HCT116 (cell line): Measurements from ENCODE around the gene NOD1. TPM values are rescaled to one million over a fixed set of nuclear protein-coding genes. Genes with fewer than 3 reads are reported as not detected.

Experiments used
- ATAC-seq: fragments of 200-7000 bp; cut with Tn5 transposase; 2 replicates; pipeline ENCODE4 v1.9.1; 2020; ENCODE audit warnings: mild to moderate bottlenecking, moderate library complexity
- BruUV-seq: library from RNA; stranded (reverse); fragments of 400-500 nt; replicated peaks from 2 replicates; lab custom pipeline; 2021; lab: Mats Ljungman, UMichigan
- CTCF ChIA-PET: fragments of 300-600 bp; sonication (Branson Sonifier 250); formaldehyde crosslinking; loops from one replicate; lab custom pipeline; 2021; ENCODE audit warnings: antibody characterized with exemption; lab: Charles Lee
- POLR2A ChIA-PET: fragments of 300-600, 350-600 bp; sonication (Branson Sonifier 250); formaldehyde crosslinking; loops from one replicate; lab custom pipeline; 2021; ENCODE audit warnings: antibody characterized with exemption; lab: Charles Lee
- RAD21 ChIA-PET, 2 experiments: fragments of 300-600 bp; sonication (Branson Sonifier 250); formaldehyde crosslinking; loops; one replicate each; lab custom pipeline; 2023; ENCODE audit warnings: low total read pairs in 2 of 2; ENCODE audit not compliant: uncharacterized antibody in 2 of 2, unreplicated experiment in 2 of 2, low non-redundant PET in 1 of 2; lab: Charles Lee
- DNase-seq: peaks from one replicate; pipeline ENCODE4 v3.0.0-alpha.2; 2010; ENCODE audit warnings: low read depth, low spot score
- H2AFZ ChIP-seq: fragments of 200-600 bp; shearing (Covaris generic), sonication (generic); 2 replicates; pipeline ENCODE4 v1.6.1; 2017; ENCODE audit warnings: low read depth, mixed run types, mixed read lengths, antibody characterized with exemption, low read length; ENCODE audit not compliant: poor library complexity, severe bottlenecking
- H3K27ac ChIP-seq: 2 replicates; pipeline ENCODE4 v1.5.1; 2012; ENCODE audit warnings: low read depth, low read length
- H3K27me3 ChIP-seq: fragments of 200-600 bp; sonication (generic); 2 replicates; pipeline ENCODE4 v1.6.1; 2016; ENCODE audit warnings: mixed run types, low read length, mixed read lengths; ENCODE audit not compliant: insufficient read depth
- H3K36me3 ChIP-seq, 2 experiments: fragments of 200-500 bp in 1 of 2; fragments of 200-600 bp in 1 of 2; sonication (Bioruptor generic) in 1 of 2; sonication (generic) in 1 of 2; 2 replicates each; pipeline versions ENCODE4 v1.5.1 to v1.6.1; 2014 to 2016; ENCODE audit warnings: low read length in 2 of 2, inconsistent platforms in 1 of 2, mixed read lengths in 1 of 2, mixed run types in 1 of 2; ENCODE audit not compliant: insufficient read depth in 2 of 2, control insufficient read depth in 1 of 2
- H3K4me1 ChIP-seq, 2 experiments: fragments of 200-600 bp in 1 of 2; sonication (generic) in 1 of 2; 2 replicates each; pipeline versions ENCODE4 v1.5.1 to v1.6.1; 2012 to 2017; ENCODE audit warnings: low read length in 2 of 2, inconsistent platforms in 1 of 2, mild to moderate bottlenecking in 1 of 2, mixed read lengths in 1 of 2, mixed run types in 1 of 2, moderate library complexity in 1 of 2; ENCODE audit not compliant: insufficient read depth in 2 of 2, control insufficient read depth in 1 of 2
- H3K4me2 ChIP-seq: fragments of 200-600 bp; sonication (generic); 2 replicates; pipeline ENCODE4 v1.6.1; 2017; ENCODE audit warnings: mixed run types, low read length, mixed read lengths
- H3K4me3 ChIP-seq, 2 experiments: fragments of 200-600 bp in 1 of 2; sonication (generic) in 1 of 2; replicated peaks in 1 of 2; 2 replicates each; pipeline ENCODE4 v1.5.1; 2011 to 2016; ENCODE audit warnings: low read length in 2 of 2, control low read depth in 1 of 2, low read depth in 1 of 2, mild to moderate bottlenecking in 1 of 2, mixed read lengths in 1 of 2, mixed run types in 1 of 2
- H3K79me2 ChIP-seq: fragments of 200-600 bp; sonication (generic); 2 replicates; pipeline ENCODE4 v1.6.1; 2017; ENCODE audit warnings: mild to moderate bottlenecking, mixed run types, low read length, moderate library complexity, mixed read lengths; ENCODE audit not compliant: insufficient read depth
- H3K9ac ChIP-seq: fragments of 200-600 bp; sonication (generic); 2 replicates; pipeline ENCODE4 v1.6.1; 2016; ENCODE audit warnings: low read length, mixed read lengths
- H3K9me2 ChIP-seq: fragments of 200-600 bp; sonication (generic), shearing (Covaris generic); 2 replicates; pipeline ENCODE4 v1.6.1; 2017; ENCODE audit warnings: mixed run types, mild to moderate bottlenecking, moderate library complexity; ENCODE audit not compliant: insufficient read depth
- H3K9me3 ChIP-seq, 2 experiments: fragments of 200-500 bp in 1 of 2; fragments of 200-600 bp in 1 of 2; sonication (Bioruptor generic) in 1 of 2; sonication (generic) in 1 of 2; 2 replicates each; pipeline ENCODE4 v1.6.1; 2014 to 2017; ENCODE audit warnings: low read length in 2 of 2, mixed read lengths in 2 of 2, inconsistent platforms in 1 of 2, low read depth in 1 of 2, mild to moderate bottlenecking in 1 of 2, mixed run types in 1 of 2, moderate library complexity in 1 of 2; ENCODE audit not compliant: control insufficient read depth in 1 of 2, insufficient read depth in 1 of 2
- H4K20me1 ChIP-seq: fragments of 200-600 bp; sonication (generic), shearing (Covaris generic); 2 replicates; pipeline ENCODE4 v1.6.1; 2017; ENCODE audit warnings: mixed run types, mild to moderate bottlenecking, moderate library complexity; ENCODE audit not compliant: insufficient read depth
- CBX3 ChIP-seq: IDR thresholded peaks from 2 replicates; pipeline ENCODE4 v1.6.1; 2012; ENCODE audit warnings: low read depth
- CTCF ChIP-seq, 3 experiments: fragments of 200-600 bp in 1 of 3; sonication (generic) in 1 of 3; IDR thresholded peaks in 2 of 3; conservative IDR thresholded peaks in 1 of 3; 2 replicates each; pipeline ENCODE4 v1.5.1; 2012 to 2017; ENCODE audit warnings: low read depth in 2 of 3, low read length in 2 of 3, antibody characterized with exemption in 1 of 3, borderline replicate concordance in 1 of 3, control low read depth in 1 of 3, mild to moderate bottlenecking in 1 of 3, mixed read lengths in 1 of 3, mixed run types in 1 of 3, moderate library complexity in 1 of 3; ENCODE audit not compliant: insufficient read depth in 1 of 3
- ELF1 ChIP-seq: IDR thresholded peaks from 2 replicates; pipeline ENCODE4 v1.6.1; 2012; ENCODE audit warnings: low read depth, borderline replicate concordance
- FOSL1 ChIP-seq: IDR thresholded peaks from 2 replicates; pipeline ENCODE4 v1.6.1; 2012; ENCODE audit warnings: low read depth
- MAX ChIP-seq: IDR thresholded peaks from 2 replicates; pipeline ENCODE4 v1.6.1; 2012
- POLR2A ChIP-seq: IDR thresholded peaks from 2 replicates; pipeline ENCODE4 v1.7.0; 2011; ENCODE audit warnings: borderline replicate concordance; ENCODE audit not compliant: insufficient read depth, insufficient read length; ENCODE audit errors: extremely low read depth
- RAD21 ChIP-seq: IDR thresholded peaks from 2 replicates; pipeline ENCODE4 v1.6.1; 2012; ENCODE audit warnings: low read depth, mild to moderate bottlenecking
- TCF7L2 ChIP-seq: IDR thresholded peaks from 2 replicates; pipeline ENCODE4 v1.7.0; 2011; ENCODE audit warnings: borderline replicate concordance, inconsistent platforms; ENCODE audit not compliant: insufficient read depth, insufficient read length; ENCODE audit errors: extremely low read depth
- ZBTB33 ChIP-seq: IDR thresholded peaks from 2 replicates; pipeline ENCODE4 v1.6.1; 2011; ENCODE audit warnings: mild to moderate bottlenecking, low read length, moderate library complexity; ENCODE audit not compliant: insufficient replicate concordance; ENCODE audit errors: extremely low read depth
- intact Hi-C: fragments of 100-400 bp; cut with micrococcal nuclease; formaldehyde crosslinking; loops from 2 replicates; pipeline ENCODE4 v1.10.0; 2022
- total RNA-seq: library from RNA; stranded (reverse); gene quantifications from one replicate; pipeline ENCODE4 v1.2.1, GENCODE V29; 2021; ENCODE audit not compliant: unreplicated experiment

Gene NOD1
- total RNA-seq, 1 experiment from 2014 or later, result 5.9 TPM

GRCh38 chr7:30411897-30412296 is 66.7 kb downstream of the NOD1 start:
- DNase-seq (no peak), ATAC-seq (no peak)
- no peak overlapping the region for H3K4me3 ChIP-seq
- TF ChIP-seq FOSL1 (no peak), ELF1 (no peak), ZBTB33 (no peak)
- no peaks in the 10 kb centered on the region for H3K79me2 ChIP-seq
- ChIA-PET CTCF (interaction anchor here (1.2 to 1.5 kb wide), 3 partner anchors 9 to 186 kb away, joined by 3 to 6 read pairs (median 3); no protein-coding TSS in a partner anchor), RAD21 (no interaction called here), POLR2A (no interaction called here)
- H3K4me1 ChIP-seq, result no peaks in the 10 kb centered on the region; a peak in 1 of 4 replicates
- no peaks in the 10 kb centered on the region for H3K9me2 ChIP-seq
- no peaks in the 10 kb centered on the region for H3K36me3 ChIP-seq
- no peaks in the 10 kb centered on the region for H3K27me3 ChIP-seq
- no TSS peak for BruUV-seq
- no peak overlapping the region for H3K4me2 ChIP-seq
- H3K27ac ChIP-seq, result no peak overlapping the region
- H3K9me3 ChIP-seq, result peaks cover 0 to 5% of the 10 kb centered on the region in 2 experiments; a peak in 1 of 4 replicates
- no peaks in the 10 kb centered on the region for H4K20me1 ChIP-seq
- intact Hi-C loops, result loop anchor here (5.0 to 10.0 kb wide), 2 partner anchors 350 to 467 kb away; no protein-coding TSS in a partner anchor
- H2AFZ ChIP-seq, result no peak overlapping the region
- no peak overlapping the region for H3K9ac ChIP-seq

- Histone ChIP-seq H3K27ac (no peak overlapping the region), H3K79me2 (no peaks in the 10 kb centered on the region), H3K9ac (no peak overlapping the region), H3K36me3 (no peaks in the 10 kb centered on the region), H3K4me3 (no peak overlapping the region), H3K4me1 (no peaks in the 10 kb centered on the region; a peak in 1 of 4 replicates), H2AFZ (no peak overlapping the region), H3K9me2 (no peaks in the 10 kb centered on the region), H4K20me1 (no peaks in the 10 kb centered on the region), H3K4me2 (no peak overlapping the region), H3K27me3 (no peaks in the 10 kb centered on the region), H3K9me3 (peaks cover 0 to 5% of the 10 kb centered on the region in 2 experiments; a peak in 1 of 4 replicates)
- TF ChIP-seq POLR2A (no peak), ZBTB33 (no peak), MAX (no peak), CTCF (IDR thresholded peaks at IDR 0.05 in 2 of 3, conservative IDR thresholded peaks at IDR 0.05 in 1 of 3; ENCODE audit: borderline replicate concordance in 1 of 3, insufficient read depth in 1 of 3, low read depth in 2 of 3, low read length in 2 of 3) (no peak), TCF7L2 (no peak), RAD21 (no peak), CBX3 (no peak)
- BruUV-seq, result no TSS peak
- POLR2A ChIA-PET, result no interaction called here
- ATAC-seq (no peak), DNase-seq (no peak)
- CTCF ChIA-PET, result no interaction called here
- RAD21 ChIA-PET, result no interaction called here
- intact Hi-C loops, result loop anchor here (5.0 to 10.0 kb wide), 2 partner anchors 349 to 466 kb away; no protein-coding TSS in a partner anchor
Measured at GRCh38 chr7:30411173-30411572, 67.4 kb downstream of the NOD1 start.
